Lower lobe of right lung (tissue), 2 donors: ENCODE measurements around the gene PLCB2. TPM values are rescaled to one million over a fixed set of nuclear protein-coding genes. Genes with fewer than 3 reads are reported as not detected.

ENCODE experiments used
- ATAC-seq, 2 donors: fragments of 200-7000 bp; cut with Tn5 transposase; one replicate each; pipeline ENCODE4 v1.9.1; 2020 to 2022; ENCODE audit warnings: mild to moderate bottlenecking in 2 of 2, moderate library complexity in 2 of 2
- DNase-seq: peaks from one replicate; pipeline ENCODE4 v3.0.0-alpha.2; 2020
- H3K27ac ChIP-seq: fragments of 200-600 bp; one replicate; pipeline ENCODE4 v1.8.0; 2022
- H3K27me3 ChIP-seq: fragments of 200-600 bp; one replicate; pipeline ENCODE4 v1.8.0; 2022; ENCODE audit warnings: low read depth
- H3K36me3 ChIP-seq: fragments of 200-600 bp; one replicate; pipeline ENCODE4 v1.8.0; 2022; ENCODE audit warnings: mild to moderate bottlenecking
- H3K4me1 ChIP-seq: fragments of 200-600 bp; one replicate; pipeline ENCODE4 v1.8.0; 2022
- H3K4me3 ChIP-seq: fragments of 200-600 bp; one replicate; pipeline ENCODE4 v1.8.0; 2022; ENCODE audit warnings: mild to moderate bottlenecking
- H3K9me3 ChIP-seq: fragments of 200-600 bp; one replicate; pipeline ENCODE4 v1.8.0; 2022
- intact Hi-C: fragments of 100-400 bp; cut with DNase I; formaldehyde crosslinking; loops from one replicate; pipeline ENCODE4 v1.11.0; 2022
- total RNA-seq: library from RNA; stranded (reverse); fragmentation: NEBNext Ultra II Directional; extraction: Animal tissue kit (Norgen Biotek cat#: 25700); gene quantifications from one replicate; pipeline ENCODE4 v1.2.1, GENCODE V29; 2021
- TF ChIP-seq, protein P1 (sequence below): fragments of 200-600 bp; IDR thresholded peaks from one replicate; pipeline ENCODE4 v1.8.0; 2022; ENCODE audit warnings: antibody characterized with exemption, mild to moderate bottlenecking
- donor health status: DM: no; HTN: yes; CAD: no; lungs with severe emphysema.

Gene PLCB2
- total RNA-seq, 1 donor from 2014 or later, result 105 TPM

DNA sequence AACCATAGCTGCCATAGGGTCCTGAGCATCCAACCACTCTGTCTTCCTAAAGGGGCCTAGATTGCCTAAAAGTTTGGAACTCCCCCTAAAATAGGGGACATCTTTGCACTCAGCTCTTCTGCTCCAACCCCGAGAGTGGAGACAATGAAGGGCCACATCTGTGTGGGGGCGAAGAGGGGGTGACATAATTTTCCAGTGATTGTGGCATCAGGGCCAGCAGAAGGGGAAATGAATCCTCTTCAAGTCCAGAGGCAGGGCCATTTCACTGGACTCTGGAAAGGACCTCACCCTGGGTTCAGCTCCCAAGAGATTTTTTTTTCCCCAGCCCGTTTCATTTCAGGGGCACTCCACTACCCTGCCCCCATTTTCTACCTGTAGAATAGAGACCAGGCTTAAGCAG lies 20.2 kb downstream of the PLCB2 start:
- Histone ChIP-seq H3K4me1 (peaks cover 34% of the 10 kb centered on the region), H3K27me3 (peaks cover 26% of the 10 kb centered on the region), H3K4me3 (no peak overlapping the region), H3K9me3 (no peaks in the 10 kb centered on the region), H3K36me3 (peaks cover 23% of the 10 kb centered on the region), H3K27ac (no peak overlapping the region)
- DNase-seq, result no peak
- TF ChIP-seq, protein P1, sequence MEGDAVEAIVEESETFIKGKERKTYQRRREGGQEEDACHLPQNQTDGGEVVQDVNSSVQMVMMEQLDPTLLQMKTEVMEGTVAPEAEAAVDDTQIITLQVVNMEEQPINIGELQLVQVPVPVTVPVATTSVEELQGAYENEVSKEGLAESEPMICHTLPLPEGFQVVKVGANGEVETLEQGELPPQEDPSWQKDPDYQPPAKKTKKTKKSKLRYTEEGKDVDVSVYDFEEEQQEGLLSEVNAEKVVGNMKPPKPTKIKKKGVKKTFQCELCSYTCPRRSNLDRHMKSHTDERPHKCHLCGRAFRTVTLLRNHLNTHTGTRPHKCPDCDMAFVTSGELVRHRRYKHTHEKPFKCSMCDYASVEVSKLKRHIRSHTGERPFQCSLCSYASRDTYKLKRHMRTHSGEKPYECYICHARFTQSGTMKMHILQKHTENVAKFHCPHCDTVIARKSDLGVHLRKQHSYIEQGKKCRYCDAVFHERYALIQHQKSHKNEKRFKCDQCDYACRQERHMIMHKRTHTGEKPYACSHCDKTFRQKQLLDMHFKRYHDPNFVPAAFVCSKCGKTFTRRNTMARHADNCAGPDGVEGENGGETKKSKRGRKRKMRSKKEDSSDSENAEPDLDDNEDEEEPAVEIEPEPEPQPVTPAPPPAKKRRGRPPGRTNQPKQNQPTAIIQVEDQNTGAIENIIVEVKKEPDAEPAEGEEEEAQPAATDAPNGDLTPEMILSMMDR, result no peak
- intact Hi-C loops, result no loop called here
- ATAC-seq, result no peak

DNA sequence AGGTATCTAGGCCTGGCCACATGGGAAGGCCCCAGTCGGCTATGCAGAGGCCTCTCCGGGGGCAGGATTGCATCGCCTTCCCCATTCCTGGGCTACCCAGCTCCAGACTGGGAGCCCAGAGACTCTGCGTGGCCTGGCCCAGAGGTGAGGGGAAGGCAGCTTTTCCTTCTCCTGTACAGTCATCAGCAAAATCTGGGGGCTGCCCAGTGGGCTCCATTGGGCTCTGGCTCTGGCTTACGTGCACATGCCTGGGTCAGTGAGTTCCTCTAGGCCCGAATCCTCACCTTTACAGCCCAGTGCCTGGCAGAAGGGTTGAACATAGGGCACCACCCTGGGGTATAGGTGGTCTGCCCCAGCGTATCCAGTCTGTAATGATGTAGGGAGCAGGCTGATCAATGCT lies 20.9 kb downstream of the PLCB2 start:
- TF ChIP-seq, protein P1, result no peak
- Histone ChIP-seq H3K27me3 (peaks cover 26% of the 10 kb centered on the region), H3K4me3 (no peak overlapping the region), H3K36me3 (peaks cover 16% of the 10 kb centered on the region), H3K9me3 (no peaks in the 10 kb centered on the region), H3K4me1 (peaks cover 39% of the 10 kb centered on the region), H3K27ac (no peak overlapping the region)
- DNase-seq (no peak), ATAC-seq (no peak)
- intact Hi-C loops, result no loop called here

- TF ChIP-seq, protein P1, result no peak
- Histone ChIP-seq H3K27ac (no peak overlapping the region), H3K36me3 (peaks cover 10% of the 10 kb centered on the region), H3K4me3 (no peak overlapping the region), H3K27me3 (peaks cover 32% of the 10 kb centered on the region), H3K9me3 (no peaks in the 10 kb centered on the region), H3K4me1 (peaks cover 36% of the 10 kb centered on the region)
- no peak for DNase-seq
- intact Hi-C loops, result no loop called here
- ATAC-seq, result no peak
These were observed 21.6 kb downstream of the PLCB2 start for GRCh38 chr15:40286061-40286532.

DNA sequence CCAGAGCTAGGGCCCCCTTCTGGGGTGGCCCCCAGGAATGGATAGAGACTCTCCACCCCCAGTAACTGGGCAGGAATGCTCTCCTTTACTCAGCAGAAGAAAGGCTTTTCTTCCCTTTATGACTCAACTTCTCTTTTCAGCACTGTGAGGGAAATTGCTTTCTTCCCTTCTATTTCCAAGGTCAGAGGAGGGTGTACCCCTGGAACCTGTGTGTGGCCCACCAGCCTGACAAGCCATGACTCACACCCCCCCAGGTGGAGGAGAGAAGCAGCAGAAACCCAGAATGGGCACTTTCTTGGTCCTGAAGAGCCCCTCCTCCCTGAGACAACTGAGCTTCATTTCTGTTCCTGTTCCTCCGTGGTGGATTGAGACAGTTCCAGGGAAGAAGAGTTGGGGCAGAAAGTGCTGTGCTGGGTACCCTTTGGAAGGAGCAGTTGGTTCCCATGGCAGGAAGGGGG lies 22.2 kb downstream of the PLCB2 start:
- TF ChIP-seq, protein P1, result no peak
- ATAC-seq, result no peak
- intact Hi-C loops, result no loop called here
- Histone ChIP-seq H3K27ac (no peak overlapping the region), H3K27me3 (peaks cover 38% of the 10 kb centered on the region), H3K4me3 (no peak overlapping the region), H3K36me3 (peaks cover 10% of the 10 kb centered on the region), H3K4me1 (peaks cover 31% of the 10 kb centered on the region), H3K9me3 (no peaks in the 10 kb centered on the region)
- DNase-seq, result no peak

DNA sequence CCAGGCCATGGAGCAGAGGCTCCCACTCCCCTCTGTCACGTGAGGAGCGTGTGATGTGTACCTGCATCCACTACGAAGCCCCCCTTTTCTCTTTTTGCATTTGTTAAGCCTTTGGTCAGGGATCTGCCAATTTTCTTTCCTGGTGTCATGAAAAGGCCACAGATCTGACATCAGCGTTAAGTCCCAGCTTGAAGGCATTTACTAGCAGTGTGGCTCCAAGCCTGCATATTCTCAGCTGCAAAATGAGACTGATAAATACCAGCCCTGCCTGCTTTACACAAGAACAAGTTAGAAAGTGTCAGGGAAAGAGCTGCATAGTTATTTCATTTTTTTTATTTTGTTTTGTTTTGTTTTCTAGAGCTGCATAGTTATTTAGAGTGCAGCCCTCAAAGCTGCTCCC lies 22.6 kb downstream of the PLCB2 start:
- intact Hi-C loops, result no loop called here
- no peak overlapping the region for H3K4me3 ChIP-seq
- H3K4me1 ChIP-seq, result peaks cover 28% of the 10 kb centered on the region
- no peak for DNase-seq
- peaks cover 10% of the 10 kb centered on the region for H3K36me3 ChIP-seq
- TF ChIP-seq, protein P1, result no peak
- no peak for ATAC-seq
- no peaks in the 10 kb centered on the region for H3K9me3 ChIP-seq
- no peak overlapping the region for H3K27ac ChIP-seq
- peaks cover 42% of the 10 kb centered on the region for H3K27me3 ChIP-seq
